Measurements from ENCODE around the gene MS4A4E. TPM values are rescaled to one million over a fixed set of nuclear protein-coding genes. Genes with fewer than 3 reads are reported as not detected.

MS4A4E gene
- total and polyA plus RNA-seq, 2 of the 8 experiments (the other 6 are each of a cell fraction or from before 2014, with no cell fraction given) = not detected

DNA sequence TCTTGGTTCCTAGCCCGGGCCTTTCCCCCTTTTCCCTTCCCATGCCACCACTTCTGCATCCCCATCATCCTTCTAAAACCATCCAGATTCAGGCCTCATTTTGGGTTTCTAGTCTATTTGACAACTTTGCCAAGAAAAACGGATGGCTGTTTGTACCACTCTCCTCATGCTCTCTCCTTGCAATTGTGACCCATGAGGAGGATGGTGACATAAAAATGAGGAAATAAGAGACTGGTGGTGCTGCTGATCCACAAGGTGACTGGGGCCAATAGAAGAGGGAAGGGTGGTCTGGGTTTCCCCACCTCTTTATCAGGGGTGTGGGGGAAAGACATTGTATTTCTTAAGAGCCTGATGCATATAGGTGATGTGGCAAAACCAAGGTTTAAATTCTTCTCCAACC, 38.5 kb upstream of the MS4A4E start:
- Histone ChIP-seq H4K20me1 (replicated peaks in 1 of 2; ENCODE audit: control insufficient read depth in 1 of 2, insufficient read depth in 2 of 2, low read length in 2 of 2) (no peaks in the 10 kb centered on the region), H4K8ac (ENCODE audit: extremely low read depth, insufficient read depth, low read length) (no peak overlapping the region), H3K23ac (ENCODE audit: insufficient read length) (no peak overlapping the region), H3K9ac (replicated peaks in 1 of 4; ENCODE audit: extremely low read depth in 1 of 4, low read depth in 3 of 4, low read length in 3 of 4) (no peak overlapping the region), H3K4ac (replicated peaks; ENCODE audit: insufficient read length, low read depth, low read length) (no peak overlapping the region), H3K79me1 (ENCODE audit: low read depth, low read length) (no peaks in the 10 kb centered on the region), H2AFZ (ENCODE audit: low read length) (no peak overlapping the region), H2AK5ac (ENCODE audit: low read depth, low read length) (no peak overlapping the region), H3K56ac (replicated peaks; ENCODE audit: insufficient read length, low read depth, low read length) (no peak overlapping the region), H3K9me3 (ENCODE audit: insufficient read depth in 2 of 2, low read depth in 1 of 2, low read length in 1 of 2) (no peaks in the 10 kb centered on the region), H4K91ac (replicated peaks; ENCODE audit: insufficient read length, low read length) (no peak overlapping the region), H2BK120ac (replicated peaks; ENCODE audit: low read depth, low read length) (no peak overlapping the region), H2BK5ac (ENCODE audit: low read depth, low read length) (no peak overlapping the region), H3K23me2 (ENCODE audit: low read depth, low read length) (no peaks in the 10 kb centered on the region; the same call in 1 of the 2 replicates), H2BK12ac (ENCODE audit: low read depth, low read length) (no peak overlapping the region), H3K14ac (ENCODE audit: insufficient read length) (no peak overlapping the region), H3K4me1 (replicated peaks in 1 of 4; ENCODE audit: control insufficient read depth in 3 of 4, insufficient read depth in 4 of 4, low read length in 3 of 4) (peaks cover 0 to 9% (median 4%) of the 10 kb centered on the region in 4 experiments; a peak in 5 of 7 replicates), H3K36me3 (ENCODE audit: control insufficient read depth in 2 of 4, insufficient read depth in 4 of 4, low read length in 3 of 4) (no peaks in the 10 kb centered on the region), H4K5ac (ENCODE audit: insufficient read length, low read depth, low read length) (no peak overlapping the region), H3K27me3 (replicated peaks in 1 of 4; ENCODE audit: control insufficient read depth in 3 of 4, extremely low read depth in 1 of 4, insufficient read depth in 3 of 4, low read length in 3 of 4) (no peaks in the 10 kb centered on the region), H3K27ac (ENCODE audit: low read depth, low read length) (no peak overlapping the region), H3K4me2 (ENCODE audit: insufficient read depth in 1 of 2, low read depth in 2 of 2, low read length in 2 of 2) (no peak overlapping the region), H2BK20ac (ENCODE audit: low read length) (no peak overlapping the region), H3K18ac (ENCODE audit: extremely low read depth, low read length) (no peak overlapping the region), H2BK15ac (ENCODE audit: low read length) (no peak overlapping the region), H3K4me3 (ENCODE audit: extremely low read depth in 1 of 4, insufficient read depth in 2 of 4, low read depth in 3 of 4, low read length in 4 of 4) (no peak overlapping the region), H3K79me2 (ENCODE audit: control insufficient read depth in 1 of 2, insufficient read depth in 2 of 2, low read length in 2 of 2) (no peaks in the 10 kb centered on the region)
- 83% methylated on average over 2 of the region's 2 CpGs; no CpG with 5 or more reads in 1 of the 2 experiments for WGBS, 2 experiments (ENCODE audit: extremely low coverage in 1 of 2, insufficient coverage in 1 of 2, insufficient read length in 1 of 2, insufficient replicate concordance in 2 of 2, low coverage in 1 of 2, low lambda C conversion rate in 2 of 2, missing lambda C conversion rate in 1 of 2)
- no peak for FAIRE-seq
- CTCF ChIA-PET (ENCODE audit: partially characterized antibody) = interaction anchor here (2.1 kb wide), 1 partner anchor 16 kb away, joined by 6 read pairs; no protein-coding TSS in a partner anchor
- POLR2A ChIA-PET (ENCODE audit: partially characterized antibody) = no interaction called here
- no peak for DNase-seq (ENCODE audit: low read depth in 1 of 2, low spot score in 2 of 2)
- no peak for TF ChIP-seq TEAD4 (IDR thresholded peaks at IDR 0.05; ENCODE audit: low read depth, low read length)
- TF ChIP-seq CTCF (IDR thresholded peaks at IDR 0.05; ENCODE audit: control extremely low read depth in 1 of 3, insufficient read depth in 1 of 3, low read depth in 1 of 3, low read length in 3 of 3) = no peak
- TF ChIP-seq NRF1 (IDR thresholded peaks at IDR 0.05; ENCODE audit: low read depth, low read length) = no peak
- TF ChIP-seq, protein P1, sequence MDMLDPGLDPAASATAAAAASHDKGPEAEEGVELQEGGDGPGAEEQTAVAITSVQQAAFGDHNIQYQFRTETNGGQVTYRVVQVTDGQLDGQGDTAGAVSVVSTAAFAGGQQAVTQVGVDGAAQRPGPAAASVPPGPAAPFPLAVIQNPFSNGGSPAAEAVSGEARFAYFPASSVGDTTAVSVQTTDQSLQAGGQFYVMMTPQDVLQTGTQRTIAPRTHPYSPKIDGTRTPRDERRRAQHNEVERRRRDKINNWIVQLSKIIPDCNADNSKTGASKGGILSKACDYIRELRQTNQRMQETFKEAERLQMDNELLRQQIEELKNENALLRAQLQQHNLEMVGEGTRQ (IDR thresholded peaks at IDR 0.05; ENCODE audit: low read length) = no peak
- no peak for TF ChIP-seq POLR2AphosphoS5 (IDR thresholded peaks at IDR 0.05; ENCODE audit: low read depth, low read length)
- no peak for TF ChIP-seq KDM4A (IDR thresholded peaks at IDR 0.05; ENCODE audit: low read depth, low read length, severe bottlenecking)
- no peak for TF ChIP-seq CHD2 (IDR thresholded peaks at IDR 0.05; ENCODE audit: low read length)
- TF ChIP-seq TCF12 (IDR thresholded peaks at IDR 0.05; ENCODE audit: low read depth, low read length) = no peak
- TF ChIP-seq RFX5 (IDR thresholded peaks at IDR 0.05; ENCODE audit: borderline replicate concordance, low read depth, low read length) = no peak
- no peak for TF ChIP-seq HDAC2 (IDR thresholded peaks at IDR 0.05; ENCODE audit: borderline replicate concordance in 1 of 2, low read depth in 2 of 2, low read length in 2 of 2)
- TF ChIP-seq YY1 (IDR thresholded peaks at IDR 0.05; ENCODE audit: low read depth, low read length) = no peak
